Upper lobe of left lung (tissue), 4 donors: ENCODE results near the gene GPR3.

Experiments
- POLR2A ChIP-seq, 4 donors: fragments of 450-650 bp; IDR thresholded peaks; one replicate each; pipeline ENCODE4 v1.5.1; 2016 to 2017; ENCODE audit warnings: antibody characterized with exemption in 4 of 4, mild to moderate bottlenecking in 2 of 4
- TF ChIP-seq, protein P1 (sequence below), 6 experiments: fragments of 450-650 bp in 4 of 6; fragments of 200-600 bp in 2 of 6; sonication (generic) in 2 of 6; IDR thresholded peaks; one replicate each; pipeline ENCODE4 v1.5.1; 2016 to 2019; ENCODE audit warnings: antibody characterized with exemption in 6 of 6

DNA sequence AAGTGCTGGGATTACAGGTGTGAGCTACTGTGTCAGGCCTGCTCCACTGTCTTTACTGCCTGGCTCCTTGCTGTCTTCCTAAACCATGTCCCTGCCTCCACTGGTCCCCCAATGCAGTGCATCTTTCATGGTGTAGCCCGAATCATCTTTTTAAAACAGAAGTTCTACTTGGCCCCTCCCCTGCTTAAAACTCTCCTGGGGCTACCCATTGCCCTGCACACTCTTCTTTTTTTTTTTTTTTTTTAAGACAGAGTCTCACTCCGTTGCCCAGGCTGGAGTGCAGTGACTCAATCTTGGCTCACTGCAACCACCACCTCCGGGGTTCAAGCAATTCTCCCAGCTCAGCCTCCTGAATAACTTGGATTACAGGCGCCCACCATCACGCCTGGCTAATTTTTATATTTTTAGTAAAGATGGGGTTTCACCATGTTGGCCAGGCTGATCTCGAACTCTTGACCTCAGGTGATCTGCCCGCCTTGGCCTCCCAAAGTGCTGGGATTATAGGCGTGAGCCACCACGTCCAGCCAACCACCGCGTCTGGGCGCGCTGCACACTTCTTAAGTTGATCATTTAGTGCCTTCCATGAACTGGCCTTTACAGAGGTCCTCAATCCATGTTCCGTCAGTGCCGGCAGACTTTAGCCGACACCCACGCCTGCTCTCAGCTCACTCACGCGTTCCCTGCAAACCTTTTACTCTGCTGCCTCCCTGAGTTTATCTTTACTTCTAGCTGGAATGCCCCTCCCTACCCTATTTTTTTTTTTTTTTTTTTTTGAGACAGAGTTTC is 20.2 kb upstream of the GPR3 start:
- TF ChIP-seq, protein P1, sequence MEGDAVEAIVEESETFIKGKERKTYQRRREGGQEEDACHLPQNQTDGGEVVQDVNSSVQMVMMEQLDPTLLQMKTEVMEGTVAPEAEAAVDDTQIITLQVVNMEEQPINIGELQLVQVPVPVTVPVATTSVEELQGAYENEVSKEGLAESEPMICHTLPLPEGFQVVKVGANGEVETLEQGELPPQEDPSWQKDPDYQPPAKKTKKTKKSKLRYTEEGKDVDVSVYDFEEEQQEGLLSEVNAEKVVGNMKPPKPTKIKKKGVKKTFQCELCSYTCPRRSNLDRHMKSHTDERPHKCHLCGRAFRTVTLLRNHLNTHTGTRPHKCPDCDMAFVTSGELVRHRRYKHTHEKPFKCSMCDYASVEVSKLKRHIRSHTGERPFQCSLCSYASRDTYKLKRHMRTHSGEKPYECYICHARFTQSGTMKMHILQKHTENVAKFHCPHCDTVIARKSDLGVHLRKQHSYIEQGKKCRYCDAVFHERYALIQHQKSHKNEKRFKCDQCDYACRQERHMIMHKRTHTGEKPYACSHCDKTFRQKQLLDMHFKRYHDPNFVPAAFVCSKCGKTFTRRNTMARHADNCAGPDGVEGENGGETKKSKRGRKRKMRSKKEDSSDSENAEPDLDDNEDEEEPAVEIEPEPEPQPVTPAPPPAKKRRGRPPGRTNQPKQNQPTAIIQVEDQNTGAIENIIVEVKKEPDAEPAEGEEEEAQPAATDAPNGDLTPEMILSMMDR (IDR thresholded peaks at IDR 0.05), result no peak
- TF ChIP-seq POLR2A (IDR thresholded peaks at IDR 0.05), result no peak
